GM23338 (cell line): Measurements from ENCODE around the gene RPTOR.

Source experiments
- CTCF ChIP-seq, 2 experiments: fragments of 200-600 bp in 1 of 2; sonication (generic) in 1 of 2; conservative IDR thresholded peaks; 2 replicates each; pipeline versions ENCODE4 v1.5.1 to v1.6.1; 2016 to 2017; ENCODE audit warnings: antibody characterized with exemption in 2 of 2, low read depth in 2 of 2, mild to moderate bottlenecking in 2 of 2, moderate library complexity in 1 of 2
- EZH2 ChIP-seq: fragments of 200-600 bp; sonication (generic); IDR thresholded peaks from one replicate; pipeline ENCODE4 v1.8.0; 2017; ENCODE audit warnings: antibody characterized with exemption, mild to moderate bottlenecking, low read depth; ENCODE audit not compliant: unreplicated experiment
- REST ChIP-seq: IDR thresholded peaks from one replicate; pipeline ENCODE4 v1.6.1; 2018; ENCODE audit warnings: antibody characterized with exemption; ENCODE audit not compliant: unreplicated experiment

DNA sequence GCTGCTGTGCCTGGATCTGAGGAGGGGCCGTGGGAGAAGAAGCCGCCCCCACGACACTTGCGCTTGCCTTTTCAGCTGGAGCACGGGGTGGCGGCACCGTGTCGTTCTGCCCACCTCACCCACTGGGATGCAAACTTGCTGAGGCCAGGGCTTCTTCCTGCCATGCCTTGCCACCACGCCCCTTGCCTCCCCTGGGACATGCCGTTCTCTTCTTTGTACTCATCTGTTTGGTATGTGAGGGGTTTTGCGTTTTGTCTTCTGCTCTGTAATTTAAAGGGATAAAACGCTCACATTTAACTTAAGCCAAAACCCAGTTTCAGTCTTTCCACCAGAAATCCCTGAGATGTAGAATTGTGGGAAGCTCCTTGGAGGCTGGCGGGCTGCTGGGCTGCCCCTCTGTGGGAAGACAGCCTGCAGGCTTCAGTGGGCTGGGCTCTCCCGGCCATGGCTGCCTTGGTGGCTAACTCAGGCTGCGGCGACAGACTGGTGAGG, 180.2 kb downstream of the RPTOR start:
- TF ChIP-seq EZH2: no peak
- no peak for TF ChIP-seq REST
- no peak for TF ChIP-seq CTCF (conservative IDR thresholded peaks at IDR 0.05; ENCODE audit: low read depth in 2 of 2)
